Measurements from ENCODE around the gene GRAP2. TPM values are rescaled to one million over a fixed set of nuclear protein-coding genes. Genes with fewer than 3 reads are reported as not detected.

The GRAP2 gene
- total RNA-seq, 1 experiment from 2014 or later = 0.45 TPM

GRCh38 chr22:40002935-40003715 lies 102.2 kb downstream of the GRAP2 start:
- DNase-seq = no peak
- Histone ChIP-seq H3K36me3 (replicated peaks; ENCODE audit: control insufficient read depth, insufficient read depth, low read length) (no peaks in the 10 kb centered on the region), H3K27me3 (ENCODE audit: control insufficient read depth, insufficient read depth, low read length) (no peaks in the 10 kb centered on the region), H3K4me3 (ENCODE audit: insufficient read depth, low read depth, low read length) (no peak overlapping the region)

- Histone ChIP-seq H3K36me3 (replicated peaks; ENCODE audit: control insufficient read depth, insufficient read depth, low read length) (no peaks in the 10 kb centered on the region), H3K27me3 (ENCODE audit: control insufficient read depth, insufficient read depth, low read length) (no peaks in the 10 kb centered on the region), H3K4me3 (ENCODE audit: insufficient read depth, low read depth, low read length) (no peak overlapping the region)
- no peak for DNase-seq
Observed at GRCh38 chr22:40004836-40005235, 104.0 kb downstream of the GRAP2 start.

- Histone ChIP-seq H3K36me3 (replicated peaks; ENCODE audit: control insufficient read depth, insufficient read depth, low read length) (no peaks in the 10 kb centered on the region), H3K27me3 (ENCODE audit: control insufficient read depth, insufficient read depth, low read length) (no peaks in the 10 kb centered on the region), H3K4me3 (ENCODE audit: insufficient read depth, low read depth, low read length) (no peak overlapping the region)
- no peak for DNase-seq
Observed at GRCh38 chr22:40006641-40007040, 105.8 kb downstream of the GRAP2 start.

- Histone ChIP-seq H3K27me3 (ENCODE audit: control insufficient read depth, insufficient read depth, low read length) (no peaks in the 10 kb centered on the region), H3K4me3 (ENCODE audit: insufficient read depth, low read depth, low read length) (no peak overlapping the region), H3K36me3 (replicated peaks; ENCODE audit: control insufficient read depth, insufficient read depth, low read length) (no peaks in the 10 kb centered on the region)
- no peak for DNase-seq
Observed at GRCh38 chr22:40007853-40008710, 107.2 kb downstream of the GRAP2 start.

- peak; percentile 65 for DNase-seq
- Histone ChIP-seq H3K36me3 (replicated peaks; ENCODE audit: control insufficient read depth, insufficient read depth, low read length) (no peaks in the 10 kb centered on the region), H3K4me3 (ENCODE audit: insufficient read depth, low read depth, low read length) (no peak overlapping the region), H3K27me3 (ENCODE audit: control insufficient read depth, insufficient read depth, low read length) (no peaks in the 10 kb centered on the region)
Observed at GRCh38 chr22:40008726-40009291, 107.9 kb downstream of the GRAP2 start.

GRCh38 chr22:40009292-40009774 lies 108.4 kb downstream of the GRAP2 start:
- no peaks in the 10 kb centered on the region for H3K27me3 ChIP-seq (ENCODE audit: control insufficient read depth, insufficient read depth, low read length)
- peak; percentile 86 for DNase-seq
- no peak overlapping the region for H3K4me3 ChIP-seq (ENCODE audit: insufficient read depth, low read depth, low read length)
- H3K36me3 ChIP-seq (replicated peaks; ENCODE audit: control insufficient read depth, insufficient read depth, low read length) = no peaks in the 10 kb centered on the region

- Histone ChIP-seq H3K36me3 (replicated peaks; ENCODE audit: control insufficient read depth, insufficient read depth, low read length) (no peaks in the 10 kb centered on the region), H3K27me3 (ENCODE audit: control insufficient read depth, insufficient read depth, low read length) (no peaks in the 10 kb centered on the region), H3K4me3 (ENCODE audit: insufficient read depth, low read depth, low read length) (no peak overlapping the region)
- DNase-seq = no peak
Observed at GRCh38 chr22:40009951-40010671, 109.2 kb downstream of the GRAP2 start.

- no peak for DNase-seq
- Histone ChIP-seq H3K4me3 (ENCODE audit: insufficient read depth, low read depth, low read length) (no peak overlapping the region), H3K36me3 (replicated peaks; ENCODE audit: control insufficient read depth, insufficient read depth, low read length) (no peaks in the 10 kb centered on the region), H3K27me3 (ENCODE audit: control insufficient read depth, insufficient read depth, low read length) (no peaks in the 10 kb centered on the region)
Observed at GRCh38 chr22:40010746-40011145, 109.9 kb downstream of the GRAP2 start.

- Histone ChIP-seq H3K36me3 (replicated peaks; ENCODE audit: control insufficient read depth, insufficient read depth, low read length) (peaks cover under 1% of the 10 kb centered on the region), H3K27me3 (ENCODE audit: control insufficient read depth, insufficient read depth, low read length) (no peaks in the 10 kb centered on the region), H3K4me3 (ENCODE audit: insufficient read depth, low read depth, low read length) (no peak overlapping the region)
- no peak for DNase-seq
Observed at GRCh38 chr22:40014667-40015248, 113.9 kb downstream of the GRAP2 start.

- H3K36me3 ChIP-seq (replicated peaks; ENCODE audit: control insufficient read depth, insufficient read depth, low read length) = peaks cover 5% of the 10 kb centered on the region
- H3K27me3 ChIP-seq (ENCODE audit: control insufficient read depth, insufficient read depth, low read length) = no peaks in the 10 kb centered on the region
- H3K4me3 ChIP-seq (ENCODE audit: insufficient read depth, low read depth, low read length) = no peak overlapping the region
- no peak for DNase-seq
Observed at GRCh38 chr22:40015358-40015976, 114.6 kb downstream of the GRAP2 start.

- H3K4me3 ChIP-seq (ENCODE audit: insufficient read depth, low read depth, low read length) = no peak overlapping the region
- no peak for DNase-seq
- no peaks in the 10 kb centered on the region for H3K27me3 ChIP-seq (ENCODE audit: control insufficient read depth, insufficient read depth, low read length)
- H3K36me3 ChIP-seq (replicated peaks; ENCODE audit: control insufficient read depth, insufficient read depth, low read length) = peaks cover 12% of the 10 kb centered on the region
Observed at GRCh38 chr22:40018051-40018450, 117.2 kb downstream of the GRAP2 start.

- DNase-seq = no peak
- peaks cover 12% of the 10 kb centered on the region for H3K36me3 ChIP-seq (replicated peaks; ENCODE audit: control insufficient read depth, insufficient read depth, low read length)
- H3K4me3 ChIP-seq (ENCODE audit: insufficient read depth, low read depth, low read length) = no peak overlapping the region
- no peaks in the 10 kb centered on the region for H3K27me3 ChIP-seq (ENCODE audit: control insufficient read depth, insufficient read depth, low read length)
Observed at GRCh38 chr22:40019100-40019499, 118.2 kb downstream of the GRAP2 start.

GRCh38 chr22:40020956-40021355 lies 120.1 kb downstream of the GRAP2 start:
- H3K36me3 ChIP-seq (replicated peaks; ENCODE audit: control insufficient read depth, insufficient read depth, low read length) = peaks cover 12% of the 10 kb centered on the region
- H3K4me3 ChIP-seq (ENCODE audit: insufficient read depth, low read depth, low read length) = no peak overlapping the region
- no peaks in the 10 kb centered on the region for H3K27me3 ChIP-seq (ENCODE audit: control insufficient read depth, insufficient read depth, low read length)
- DNase-seq = no peak
